HepG2 (cell line): ENCODE results near the gene LASP1. TPM values are rescaled to one million over a fixed set of nuclear protein-coding genes. Genes with fewer than 3 reads are reported as not detected.

Experiments used
- ATF2 ChIP-seq: sonication (generic); formaldehyde crosslinking; IDR thresholded peaks from 2 replicates; pipeline ENCODE4 v1.4.0; 2020; ENCODE audit warnings: missing genetic modification reagents
- CSRNP2 ChIP-seq: sonication (generic); formaldehyde crosslinking; conservative IDR thresholded peaks from 2 replicates; pipeline ENCODE4 v1.8.0; 2022; ENCODE audit warnings: low read depth, missing genetic modification reagents
- FOXO1 ChIP-seq: sonication (generic); formaldehyde crosslinking; IDR thresholded peaks from 2 replicates; pipeline ENCODE4 v1.4.0; 2020; ENCODE audit warnings: missing genetic modification reagents
- GFI1 ChIP-seq: sonication (generic); formaldehyde crosslinking; IDR thresholded peaks from 2 replicates; pipeline ENCODE4 v1.5.0; 2020; ENCODE audit warnings: missing genetic modification reagents, mild to moderate bottlenecking, borderline replicate concordance
- GPN1 ChIP-seq: sonication (generic); formaldehyde crosslinking; IDR thresholded peaks from 2 replicates; pipeline ENCODE4 v1.5.1; 2020; ENCODE audit warnings: missing genetic modification reagents, borderline replicate concordance
- IRF9 ChIP-seq: sonication (generic); formaldehyde crosslinking; IDR thresholded peaks from 2 replicates; pipeline ENCODE4 v1.8.0; 2022; ENCODE audit warnings: missing genetic modification reagents, mild to moderate bottlenecking, borderline replicate concordance
- LCORL ChIP-seq, 2 experiments: fragments of 450-650 bp in 1 of 2; sonication (generic) in 1 of 2; formaldehyde crosslinking in 1 of 2; IDR thresholded peaks; 2 replicates each; pipeline versions ENCODE4 v1.5.0 to v1.6.1; 2017 to 2020; ENCODE audit warnings: antibody characterized with exemption in 1 of 2, missing genetic modification reagents in 1 of 2
- MLLT10 ChIP-seq: sonication (generic); formaldehyde crosslinking; IDR thresholded peaks from 2 replicates; pipeline ENCODE4 v1.4.0; 2020; ENCODE audit warnings: missing genetic modification reagents
- NFKBIZ ChIP-seq: IDR thresholded peaks from 2 replicates; pipeline ENCODE4 v1.6.1; 2018; ENCODE audit warnings: missing genetic modification reagents, missing compliant biosample characterization
- POLR2AphosphoS5 ChIP-seq: IDR thresholded peaks from 2 replicates; pipeline ENCODE4 v1.6.1; 2012; ENCODE audit warnings: low read depth, low read length
- SOX5 ChIP-seq: IDR thresholded peaks from 2 replicates; pipeline ENCODE4 v1.6.1; 2016; ENCODE audit warnings: borderline replicate concordance
- THYN1 ChIP-seq: sonication (generic); formaldehyde crosslinking; IDR thresholded peaks from 2 replicates; pipeline ENCODE4 v1.8.1; 2023; ENCODE audit warnings: low read depth, mild to moderate bottlenecking, moderate library complexity, missing genetic modification reagents, borderline replicate concordance
- ZBTB25 ChIP-seq: IDR thresholded peaks from 2 replicates; pipeline ENCODE4 v1.6.1; 2018; ENCODE audit warnings: missing genetic modification reagents
- ZEB1 ChIP-seq: IDR thresholded peaks from 2 replicates; pipeline ENCODE4 v1.6.1; 2012; ENCODE audit warnings: mild to moderate bottlenecking, low read depth, inconsistent platforms; ENCODE audit not compliant: insufficient replicate concordance
- ZNF430 ChIP-seq: sonication (generic); formaldehyde crosslinking; IDR thresholded peaks from 2 replicates; pipeline ENCODE4 v1.9.0; 2021; ENCODE audit warnings: mild to moderate bottlenecking, missing genetic modification reagents
- ZNF564 ChIP-seq: sonication (generic); formaldehyde crosslinking; IDR thresholded peaks from 2 replicates; pipeline ENCODE4 v1.8.1; 2023; ENCODE audit warnings: mild to moderate bottlenecking, missing genetic modification reagents
- ZNF672 ChIP-seq: sonication (generic); formaldehyde crosslinking; IDR thresholded peaks from 2 replicates; pipeline ENCODE4 v1.8.1; 2022; ENCODE audit warnings: missing genetic modification reagents
- ZSCAN5A ChIP-seq: sonication (generic); formaldehyde crosslinking; IDR thresholded peaks from 2 replicates; pipeline ENCODE4 v1.8.0; 2022; ENCODE audit warnings: mild to moderate bottlenecking, missing genetic modification reagents, borderline replicate concordance
- polyA plus RNA-seq, 8 experiments: library from polyadenylated mRNA; depleted of rRNA in 3 of 8; stranded (reverse) in 7 of 8; unstranded in 1 of 8; fragments of >200 nt; fragmentation: Illumina TruSeq in 4 of 8; extraction: Trizol in 4 of 8; gene quantifications; 2 replicates each; pipeline versions ENCODE4 v1.2.1 to v1.2.3, GENCODE V29; 2011 to 2016; ENCODE audit warnings: low read depth in 4 of 8, missing spikeins in 1 of 8, mixed read lengths in 1 of 8; ENCODE audit not compliant: insufficient read depth in 1 of 8
- total RNA-seq, 5 experiments: library from RNA; depleted of rRNA; stranded (reverse); fragments of >200 nt; fragmentation: Illumina TruSeq; extraction: Trizol; gene quantifications; 2 replicates each; pipeline ENCODE4 v1.2.3, GENCODE V29; 2016; ENCODE audit warnings: low read depth in 1 of 5

Gene LASP1
- total and polyA plus RNA-seq, 2 of the 13 experiments (the other 11 are each of a cell fraction or from before 2014, with no cell fraction given), result 70.1 to 97.0 TPM

GRCh38 chr17:38869526-38870258, at the start of gene LASP1 (continued):
- TF ChIP-seq GFI1 (CRISPR knock-in tag), result no peak
- TF ChIP-seq MLLT10 (CRISPR knock-in tag), result no peak
- TF ChIP-seq POLR2AphosphoS5, result peak; percentile 95
- TF ChIP-seq ZNF672 (CRISPR knock-in tag), result no peak
- TF ChIP-seq GPN1 (CRISPR knock-in tag), result no peak; the same call in 1 of the 2 replicates
- TF ChIP-seq ATF2, result peak; percentile 76
- TF ChIP-seq FOXO1, result peak; percentile 73
- TF ChIP-seq ZNF430 (CRISPR knock-in tag), result peak; percentile 88; the same call in 1 of the 2 replicates
- TF ChIP-seq ZNF564 (CRISPR knock-in tag), result no peak
- no peak; the same call in 1 of the 2 replicates for TF ChIP-seq ZSCAN5A
- no peak for TF ChIP-seq CSRNP2 (CRISPR knock-in tag)
- no peak; the same call in 1 of the 2 replicates for TF ChIP-seq SOX5
- no peak for TF ChIP-seq LCORL (IDR thresholded peaks at IDR 0.05)
- peak; percentile 73; the same call in 1 of the 2 replicates for TF ChIP-seq LCORL (CRISPR knock-in tag; IDR thresholded peaks at IDR 0.05)
- 0 out of 2 replicates have a peak, but pooled peaks have one; percentile 17 for TF ChIP-seq ZBTB25 (CRISPR knock-in tag)
- peak; percentile 13; the same call in 1 of the 2 replicates for TF ChIP-seq NFKBIZ (CRISPR knock-in tag)
- TF ChIP-seq ZEB1, result peak; percentile 39
- TF ChIP-seq THYN1, result no peak
- TF ChIP-seq IRF9 (CRISPR knock-in tag), result peak; percentile 93; the same call in 1 of the 2 replicates
